SU-DHL-6 (cell line): ENCODE measurements around the gene RAD51B.

ENCODE experiments used
- H2AFZ ChIP-seq: fragments of 200-600 bp; sonication (generic); 2 replicates; pipeline ENCODE4 v1.6.1; 2014; ENCODE audit warnings: low read depth, mild to moderate bottlenecking, moderate library complexity, mixed read lengths, antibody characterized with exemption, low read length; ENCODE audit not compliant: severe bottlenecking
- H3F3A ChIP-seq: fragments of 200-600 bp; shearing (Covaris generic); 2 replicates; pipeline ENCODE4 v1.6.0; 2016; ENCODE audit warnings: antibody characterized with exemption, mild to moderate bottlenecking; ENCODE audit not compliant: insufficient read depth
- H3K27ac ChIP-seq: fragments of 200-600 bp; sonication (generic); 2 replicates; pipeline ENCODE4 v1.5.1; 2016; ENCODE audit warnings: low read depth, mild to moderate bottlenecking, low read length, moderate library complexity, mixed read lengths
- H3K27me3 ChIP-seq: fragments of 200-600 bp; sonication (generic), shearing (Covaris generic); 2 replicates; pipeline ENCODE4 v1.6.0; 2014; ENCODE audit warnings: mild to moderate bottlenecking, low read length
- H3K36me3 ChIP-seq: fragments of 200-600 bp; sonication (generic); 2 replicates; pipeline ENCODE4 v1.6.1; 2014; ENCODE audit warnings: mild to moderate bottlenecking, low read length, mixed read lengths
- H3K4me2 ChIP-seq: fragments of 300-600, 200-600 bp; shearing (Covaris generic), sonication (generic); 2 replicates; pipeline ENCODE4 v1.6.0; 2014; ENCODE audit warnings: low read length, low read depth, mild to moderate bottlenecking; ENCODE audit not compliant: poor library complexity, severe bottlenecking
- H3K4me3 ChIP-seq: fragments of 200-600 bp; sonication (generic); 2 replicates; pipeline ENCODE4 v1.5.1; 2014; ENCODE audit warnings: antibody characterized with exemption, low read length, mild to moderate bottlenecking, mixed read lengths; ENCODE audit not compliant: insufficient read depth, poor library complexity, severe bottlenecking
- H3K79me2 ChIP-seq: fragments of 200-600 bp; sonication (generic); 2 replicates; pipeline ENCODE4 v1.6.1; 2014; ENCODE audit warnings: mild to moderate bottlenecking, low read length, moderate library complexity; ENCODE audit not compliant: insufficient read depth
- H3K9ac ChIP-seq: fragments of 200-600 bp; sonication (generic); 2 replicates; pipeline ENCODE4 v1.7.0; 2014; ENCODE audit warnings: mild to moderate bottlenecking, low read length
- H3K9me2 ChIP-seq: fragments of 200-600 bp; sonication (generic); replicated peaks from 2 replicates; pipeline ENCODE4 v1.6.1; 2014; ENCODE audit warnings: low read length; ENCODE audit not compliant: insufficient read depth
- H3K9me3 ChIP-seq: fragments of 200-600 bp; sonication (generic); 2 replicates; pipeline ENCODE4 v1.6.1; 2014; ENCODE audit warnings: low read length, mixed read lengths; ENCODE audit not compliant: insufficient read depth
- H4K20me1 ChIP-seq: fragments of 200-600 bp; sonication (generic); 2 replicates; pipeline ENCODE4 v1.6.1; 2014; ENCODE audit warnings: low read depth, mild to moderate bottlenecking, antibody characterized with exemption, low read length, moderate library complexity, mixed read lengths
- EZH2phosphoT487 ChIP-seq: fragments of 200-600 bp; sonication (generic), shearing (Covaris generic); conservative IDR thresholded peaks from 2 replicates; pipeline ENCODE4 v1.6.1; 2018; ENCODE audit warnings: mild to moderate bottlenecking, antibody characterized with exemption, low read length, moderate library complexity, mixed read lengths
- TF ChIP-seq, protein P1 (sequence below): fragments of 200-600 bp; sonication (generic); IDR thresholded peaks from one replicate; pipeline ENCODE4 v1.5.1; 2017; ENCODE audit warnings: antibody characterized with exemption, mild to moderate bottlenecking, low read length, moderate library complexity; ENCODE audit not compliant: insufficient read depth, poor library complexity, severe bottlenecking

Gene RAD51B

DNA sequence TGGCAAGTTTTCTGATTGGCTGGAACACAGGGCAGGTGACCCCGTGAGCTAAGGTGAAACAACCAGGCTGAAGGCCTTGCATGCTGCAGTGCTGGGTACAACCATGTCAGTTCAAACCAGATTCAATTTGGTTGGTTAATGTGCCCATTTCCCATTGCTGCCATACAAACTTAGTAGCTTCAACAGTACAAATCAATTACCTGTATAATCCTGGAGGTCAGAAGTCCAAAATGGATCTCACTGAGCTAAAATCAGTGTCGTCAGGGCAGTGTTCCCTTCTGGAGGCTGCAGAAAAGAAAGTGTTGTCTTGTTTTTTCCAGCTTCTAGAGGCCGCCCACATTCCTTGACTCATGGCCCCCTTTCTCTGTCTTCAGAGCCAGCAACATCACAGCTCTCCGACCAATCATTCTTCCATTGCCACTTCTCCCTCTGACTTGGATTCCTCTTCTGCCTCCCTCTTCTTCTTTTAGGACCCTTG is 751.6 kb downstream of the RAD51B start:
- Histone ChIP-seq H3K4me3 (no peak overlapping the region), H3K4me2 (no peak overlapping the region), H3K79me2 (no peaks in the 10 kb centered on the region), H3K9me3 (no peaks in the 10 kb centered on the region), H4K20me1 (no peaks in the 10 kb centered on the region), H3K27me3 (no peaks in the 10 kb centered on the region), H3K27ac (no peak overlapping the region), H2AFZ (no peak overlapping the region), H3K36me3 (no peaks in the 10 kb centered on the region), H3K9me2 (no peaks in the 10 kb centered on the region), H3F3A (no peaks in the 10 kb centered on the region), H3K9ac (no peak overlapping the region)
- no peak for TF ChIP-seq EZH2phosphoT487
- TF ChIP-seq, protein P1, sequence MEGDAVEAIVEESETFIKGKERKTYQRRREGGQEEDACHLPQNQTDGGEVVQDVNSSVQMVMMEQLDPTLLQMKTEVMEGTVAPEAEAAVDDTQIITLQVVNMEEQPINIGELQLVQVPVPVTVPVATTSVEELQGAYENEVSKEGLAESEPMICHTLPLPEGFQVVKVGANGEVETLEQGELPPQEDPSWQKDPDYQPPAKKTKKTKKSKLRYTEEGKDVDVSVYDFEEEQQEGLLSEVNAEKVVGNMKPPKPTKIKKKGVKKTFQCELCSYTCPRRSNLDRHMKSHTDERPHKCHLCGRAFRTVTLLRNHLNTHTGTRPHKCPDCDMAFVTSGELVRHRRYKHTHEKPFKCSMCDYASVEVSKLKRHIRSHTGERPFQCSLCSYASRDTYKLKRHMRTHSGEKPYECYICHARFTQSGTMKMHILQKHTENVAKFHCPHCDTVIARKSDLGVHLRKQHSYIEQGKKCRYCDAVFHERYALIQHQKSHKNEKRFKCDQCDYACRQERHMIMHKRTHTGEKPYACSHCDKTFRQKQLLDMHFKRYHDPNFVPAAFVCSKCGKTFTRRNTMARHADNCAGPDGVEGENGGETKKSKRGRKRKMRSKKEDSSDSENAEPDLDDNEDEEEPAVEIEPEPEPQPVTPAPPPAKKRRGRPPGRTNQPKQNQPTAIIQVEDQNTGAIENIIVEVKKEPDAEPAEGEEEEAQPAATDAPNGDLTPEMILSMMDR, result no peak

DNA sequence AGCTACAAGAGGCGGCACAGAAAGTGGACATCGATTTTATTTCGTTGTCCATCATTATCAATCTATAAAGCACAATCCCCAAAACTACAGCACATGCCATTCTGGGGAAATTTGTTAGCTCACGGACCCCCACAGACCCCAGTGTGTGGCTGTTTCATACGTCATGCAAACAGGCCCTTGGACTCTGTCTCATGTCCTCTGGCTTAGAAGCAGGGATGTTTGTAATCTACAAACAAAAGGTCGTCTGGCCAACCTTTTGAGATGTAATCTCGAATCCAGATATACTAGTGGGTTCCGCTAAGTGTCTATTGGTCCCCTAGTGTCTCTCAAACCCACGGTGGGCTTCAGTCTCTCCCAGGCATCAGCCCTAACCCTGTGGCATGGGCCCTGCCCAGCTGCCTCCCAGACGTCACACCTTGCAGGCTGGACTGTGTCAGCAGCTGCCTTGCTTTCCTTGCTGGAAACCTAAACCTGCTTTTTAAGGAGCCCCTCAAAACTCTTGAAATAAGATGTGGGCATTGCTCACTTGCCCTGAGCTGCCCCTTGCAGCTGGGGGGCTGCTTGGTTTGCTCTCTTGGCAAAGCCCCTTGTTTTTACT is 752.4 kb downstream of the RAD51B start:
- no peaks in the 10 kb centered on the region for H3F3A ChIP-seq
- H3K9me2 ChIP-seq, result no peaks in the 10 kb centered on the region
- no peaks in the 10 kb centered on the region for H3K79me2 ChIP-seq
- no peaks in the 10 kb centered on the region for H3K9me3 ChIP-seq
- no peaks in the 10 kb centered on the region for H3K27me3 ChIP-seq
- TF ChIP-seq, protein P1, result no peak
- TF ChIP-seq EZH2phosphoT487, result no peak
- no peak overlapping the region for H3K4me3 ChIP-seq
- no peak overlapping the region for H3K27ac ChIP-seq
- no peaks in the 10 kb centered on the region for H4K20me1 ChIP-seq
- no peak overlapping the region for H3K9ac ChIP-seq
- H3K4me2 ChIP-seq, result no peak overlapping the region
- no peaks in the 10 kb centered on the region for H3K36me3 ChIP-seq
- H2AFZ ChIP-seq, result no peak overlapping the region

DNA sequence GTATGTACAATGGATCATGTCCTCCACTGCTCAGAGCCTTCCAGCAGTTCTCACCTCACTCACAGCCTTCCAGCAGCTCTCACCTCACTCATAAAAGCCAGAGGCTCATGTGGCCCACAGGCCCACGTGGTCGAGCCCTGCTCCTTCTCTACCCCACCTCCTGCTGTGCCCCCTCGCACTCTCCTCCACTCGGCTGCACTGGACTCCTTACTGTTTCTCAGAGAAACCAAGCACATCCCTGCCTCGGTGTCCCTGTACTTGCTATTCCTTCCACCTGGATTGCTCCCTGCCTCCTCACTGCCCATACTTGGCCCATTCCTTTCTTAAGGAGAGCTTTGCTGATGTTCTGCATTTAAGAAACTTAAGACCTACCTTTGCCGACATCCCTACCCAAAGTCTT is 753.5 kb downstream of the RAD51B start:
- no peaks in the 10 kb centered on the region for H3K79me2 ChIP-seq
- H3K4me2 ChIP-seq, result no peak overlapping the region
- no peaks in the 10 kb centered on the region for H3K27me3 ChIP-seq
- no peaks in the 10 kb centered on the region for H3K36me3 ChIP-seq
- no peaks in the 10 kb centered on the region for H3K9me3 ChIP-seq
- no peak overlapping the region for H3K4me3 ChIP-seq
- no peak overlapping the region for H2AFZ ChIP-seq
- no peaks in the 10 kb centered on the region for H3K9me2 ChIP-seq
- no peak overlapping the region for H3K9ac ChIP-seq
- TF ChIP-seq, protein P1, result no peak
- no peak for TF ChIP-seq EZH2phosphoT487
- H3F3A ChIP-seq, result no peaks in the 10 kb centered on the region
- no peak overlapping the region for H3K27ac ChIP-seq
- H4K20me1 ChIP-seq, result no peaks in the 10 kb centered on the region
